Ishikawa (cell line): Measurements from ENCODE around the gene KCNN2.

Experiments
- CEBPB ChIP-seq: IDR thresholded peaks from 2 replicates; pipeline ENCODE4 v1.6.1; 2012
- EGR1 ChIP-seq: IDR thresholded peaks from 2 replicates; pipeline ENCODE4 v1.6.1; 2012
- NFIC ChIP-seq: IDR thresholded peaks from 2 replicates; pipeline ENCODE4 v1.6.1; 2012
- RAD21 ChIP-seq: IDR thresholded peaks from 2 replicates; pipeline ENCODE4 v1.6.1; 2012; ENCODE audit warnings: low read depth
- TAF1 ChIP-seq: IDR thresholded peaks from 2 replicates; pipeline ENCODE4 v1.6.1; 2012; ENCODE audit warnings: low read depth, mild to moderate bottlenecking
- TCF12 ChIP-seq: IDR thresholded peaks from 2 replicates; pipeline ENCODE4 v1.6.1; 2012; ENCODE audit warnings: low read depth
- YY1 ChIP-seq: IDR thresholded peaks from 2 replicates; pipeline ENCODE4 v1.6.1; 2012; ENCODE audit warnings: low read depth
- ZBTB7A ChIP-seq: IDR thresholded peaks from 2 replicates; pipeline ENCODE4 v1.6.1; 2012; ENCODE audit warnings: low read depth
- TF ChIP-seq, protein P1 (sequence below): IDR thresholded peaks from 2 replicates; pipeline ENCODE4 v1.6.1; 2012
- TF ChIP-seq, protein P2 (sequence below): IDR thresholded peaks from 2 replicates; pipeline ENCODE4 v1.6.1; 2012

KCNN2 gene

DNA sequence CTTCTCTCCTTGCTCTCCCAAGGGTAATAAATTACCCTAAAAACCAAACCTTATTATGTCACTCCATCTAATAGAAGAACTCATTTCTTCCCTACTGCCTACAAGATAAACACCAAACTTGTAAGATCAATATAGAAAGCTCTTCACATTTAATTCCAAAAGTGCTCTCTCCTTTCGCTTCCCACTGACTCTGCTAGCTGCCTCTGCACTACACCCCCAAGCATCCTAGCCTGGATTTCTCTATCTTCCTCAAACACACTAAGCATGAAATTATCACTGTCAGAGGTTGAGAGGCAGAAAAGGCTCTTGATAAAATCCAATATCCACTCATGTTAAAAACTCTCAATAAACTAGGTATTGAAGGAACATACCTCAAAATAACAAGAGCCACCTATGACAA lies 162.4 kb downstream of the KCNN2 start:
- no peak for TF ChIP-seq NFIC
- TF ChIP-seq, protein P1, sequence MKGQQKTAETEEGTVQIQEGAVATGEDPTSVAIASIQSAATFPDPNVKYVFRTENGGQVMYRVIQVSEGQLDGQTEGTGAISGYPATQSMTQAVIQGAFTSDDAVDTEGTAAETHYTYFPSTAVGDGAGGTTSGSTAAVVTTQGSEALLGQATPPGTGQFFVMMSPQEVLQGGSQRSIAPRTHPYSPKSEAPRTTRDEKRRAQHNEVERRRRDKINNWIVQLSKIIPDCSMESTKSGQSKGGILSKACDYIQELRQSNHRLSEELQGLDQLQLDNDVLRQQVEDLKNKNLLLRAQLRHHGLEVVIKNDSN = no peak
- TF ChIP-seq EGR1 = no peak
- TF ChIP-seq YY1 = no peak
- no peak for TF ChIP-seq TCF12
- TF ChIP-seq TAF1 = no peak
- no peak for TF ChIP-seq CEBPB

DNA sequence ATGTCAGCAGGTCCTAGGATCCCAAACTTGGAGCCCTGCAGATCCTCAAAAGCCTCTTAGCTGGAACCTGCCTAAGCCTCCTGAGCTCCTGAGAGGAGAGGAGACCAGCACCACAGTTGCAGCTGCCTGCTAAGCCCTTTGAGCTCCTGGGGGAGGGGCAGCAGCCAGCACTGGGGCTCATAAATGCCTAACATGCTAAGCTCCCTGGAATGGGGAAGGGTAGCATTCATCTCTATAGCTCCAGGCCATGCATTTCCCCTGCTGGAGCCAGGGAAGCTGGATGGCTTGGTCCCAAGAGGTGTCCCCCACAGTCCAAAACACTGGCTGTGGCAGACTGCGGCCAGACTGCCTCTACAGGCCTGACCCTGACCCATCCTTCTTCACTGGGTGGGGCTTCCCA lies 182.7 kb downstream of the KCNN2 start:
- TF ChIP-seq YY1 (no peak), ZBTB7A (no peak), RAD21 (no peak), NFIC (no peak)
- TF ChIP-seq, protein P2, sequence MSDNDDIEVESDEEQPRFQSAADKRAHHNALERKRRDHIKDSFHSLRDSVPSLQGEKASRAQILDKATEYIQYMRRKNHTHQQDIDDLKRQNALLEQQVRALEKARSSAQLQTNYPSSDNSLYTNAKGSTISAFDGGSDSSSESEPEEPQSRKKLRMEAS = no peak
